Stimulated activated CD4-positive, alpha-beta T cell treated with anti-CD3 and anti-CD28 coated beads, Interleukin-12 subunit alpha, Interleukin-12 subunit beta, amount 100 ng/mL, for 4 hours (primary cell): ENCODE measurements around the gene SMOC2.
"Not testable (repeated sequence)": the region's sequence is repeated elsewhere in the genome, so short reads cannot be mapped to it uniquely, and the experiment has no call there.

Experiments used
- DNase-seq: peaks from one replicate; pipeline ENCODE4 v3.0.0-alpha.2; 2020

The SMOC2 gene

GRCh38 chr6:168608113-168608400, 167.1 kb downstream of the SMOC2 start:
- no peak for DNase-seq

- no peak for DNase-seq
These were observed 168.2 kb downstream of the SMOC2 start for GRCh38 chr6:168609026-168609685.

GRCh38 chr6:168609914-168610490, 169.0 kb downstream of the SMOC2 start:
- DNase-seq = no peak

GRCh38 chr6:168610966-168611365, 170.0 kb downstream of the SMOC2 start:
- DNase-seq = not testable (repeated sequence)

- DNase-seq = no peak
These were observed 170.7 kb downstream of the SMOC2 start for GRCh38 chr6:168611691-168612090.

GRCh38 chr6:168612586-168612985, 171.6 kb downstream of the SMOC2 start:
- no peak for DNase-seq

- DNase-seq = no peak
These were observed 174.9 kb downstream of the SMOC2 start for GRCh38 chr6:168615837-168616236.

- no peak for DNase-seq
These were observed 176.1 kb downstream of the SMOC2 start for GRCh38 chr6:168616816-168617765.

GRCh38 chr6:168618546-168619315, 177.7 kb downstream of the SMOC2 start:
- no peak for DNase-seq

- DNase-seq = no peak
These were observed 178.8 kb downstream of the SMOC2 start for GRCh38 chr6:168619560-168620314.

GRCh38 chr6:168620578-168620977, 179.6 kb downstream of the SMOC2 start:
- DNase-seq = no peak

GRCh38 chr6:168623736-168624135, 182.8 kb downstream of the SMOC2 start:
- no peak for DNase-seq

GRCh38 chr6:168624540-168624939, 183.6 kb downstream of the SMOC2 start:
- no peak for DNase-seq

GRCh38 chr6:168624948-168625347, 184.0 kb downstream of the SMOC2 start:
- DNase-seq = no peak

- DNase-seq = no peak
These were observed 184.6 kb downstream of the SMOC2 start for GRCh38 chr6:168625602-168626001.

- DNase-seq = no peak
These were observed 185.1 kb downstream of the SMOC2 start for GRCh38 chr6:168626046-168626602.

GRCh38 chr6:168627506-168628175, 186.7 kb downstream of the SMOC2 start:
- no peak for DNase-seq

GRCh38 chr6:168628176-168628553, 187.2 kb downstream of the SMOC2 start:
- no peak for DNase-seq

GRCh38 chr6:168628732-168629245, 187.8 kb downstream of the SMOC2 start:
- no peak for DNase-seq

- DNase-seq = no peak
These were observed 190.6 kb downstream of the SMOC2 start for GRCh38 chr6:168631564-168631963.

- DNase-seq = no peak
These were observed 191.7 kb downstream of the SMOC2 start for GRCh38 chr6:168632694-168633093.
